ENCODE results near the gene FXYD7.
"Not testable (repeated sequence)": the region's sequence is repeated elsewhere in the genome, so short reads cannot be mapped to it uniquely, and the experiment has no call there.

Gene FXYD7

DNA sequence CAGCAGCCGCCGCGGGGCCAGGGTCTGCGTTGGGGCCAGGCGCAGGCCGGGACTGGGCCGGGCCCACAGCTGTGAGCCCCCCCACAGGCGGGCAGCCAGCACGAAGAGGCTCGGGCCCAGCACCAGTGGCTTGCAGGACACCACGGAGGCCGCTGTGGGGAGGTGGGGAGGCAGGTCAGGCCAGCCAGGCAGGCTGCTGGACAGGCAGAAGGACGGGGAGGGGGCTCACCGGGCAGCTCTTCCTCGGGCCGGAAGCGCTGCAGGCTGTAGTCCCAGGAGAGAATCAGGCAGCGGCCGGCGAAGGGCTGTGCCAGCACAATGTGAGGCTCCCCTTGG is 16.5 kb upstream of the FXYD7 start:
- no peak for DNase-seq (ENCODE audit: low read depth in 2 of 2)

DNA sequence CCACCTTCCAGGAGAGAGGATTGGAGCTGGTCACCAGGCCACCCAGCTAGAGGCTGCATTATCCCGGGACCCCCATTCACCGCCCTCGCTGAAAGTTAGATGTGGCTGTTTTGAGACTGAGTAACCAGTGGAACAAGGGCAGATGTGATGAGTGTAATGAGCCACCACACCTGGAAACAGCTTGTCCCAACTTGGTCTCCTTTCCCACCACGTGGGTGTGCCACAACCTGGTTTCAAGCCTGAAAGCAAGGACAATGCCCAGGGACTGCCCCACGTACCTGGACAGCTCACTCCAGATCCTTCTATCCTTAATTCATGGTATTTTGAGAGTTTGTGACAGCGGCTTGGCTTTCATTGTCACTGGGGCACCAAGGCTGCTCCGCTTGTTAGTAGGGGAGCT is 15.2 kb upstream of the FXYD7 start:
- no peak for DNase-seq (ENCODE audit: low read depth in 2 of 2)

DNA sequence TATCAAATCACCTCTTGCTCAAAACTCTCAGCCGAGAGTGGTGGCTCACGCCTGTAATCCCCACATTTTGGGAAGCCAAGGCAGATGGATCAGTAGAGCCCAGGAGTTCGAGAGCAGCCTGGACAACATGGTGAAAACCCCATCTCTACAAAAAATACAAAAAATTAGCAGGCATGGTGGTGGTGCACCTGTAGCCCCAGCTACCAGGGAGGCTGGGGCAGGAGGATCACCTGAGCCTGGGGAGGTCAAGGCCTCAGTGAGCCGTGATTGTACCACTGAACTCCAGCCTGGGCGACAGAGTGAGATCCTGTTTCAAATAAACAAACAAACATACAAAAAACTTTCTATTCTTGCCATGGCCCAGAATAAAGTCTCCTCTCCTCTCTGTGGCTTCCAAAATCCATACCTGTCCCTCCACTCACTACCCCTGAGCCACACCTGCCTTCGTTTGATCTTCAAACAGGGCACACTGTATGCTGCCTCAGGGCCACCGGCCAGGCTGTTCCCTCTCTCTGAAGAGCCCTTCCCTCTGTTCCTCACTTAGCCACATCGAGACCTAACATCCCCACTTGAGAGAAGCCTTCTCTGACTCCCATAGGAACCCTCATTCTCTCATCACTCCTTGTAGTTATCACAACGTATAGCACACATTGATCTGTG is 14.5 kb upstream of the FXYD7 start:
- DNase-seq (ENCODE audit: low read depth in 2 of 2), result no peak

DNA sequence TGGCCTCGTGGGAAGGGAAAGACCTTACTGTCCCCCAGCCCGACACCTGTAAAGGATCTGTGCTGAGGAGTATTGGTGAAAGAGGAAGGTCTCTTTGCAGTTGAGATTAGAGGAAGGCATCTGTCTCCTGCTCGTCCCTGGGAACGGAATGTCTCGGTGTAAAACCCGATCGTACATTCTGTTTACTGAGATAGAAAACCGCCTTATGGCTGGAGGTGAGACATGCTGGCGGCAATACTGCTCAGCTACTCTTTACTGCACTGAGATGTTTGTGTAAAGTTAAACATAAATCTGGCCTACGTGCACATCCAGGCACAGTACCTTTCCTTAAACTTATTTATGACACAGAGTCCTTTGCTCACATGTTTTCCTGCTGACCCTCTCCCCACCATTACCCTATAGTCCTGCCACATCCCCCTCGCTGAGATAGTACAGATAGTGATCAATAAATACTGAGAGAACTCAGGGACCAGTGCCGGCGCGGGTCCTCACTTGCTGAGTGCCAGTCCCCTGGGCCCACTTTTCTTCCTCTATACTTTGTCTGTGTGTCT is 13.3 kb upstream of the FXYD7 start:
- not testable (repeated sequence) for DNase-seq (ENCODE audit: low read depth in 2 of 2)

DNA sequence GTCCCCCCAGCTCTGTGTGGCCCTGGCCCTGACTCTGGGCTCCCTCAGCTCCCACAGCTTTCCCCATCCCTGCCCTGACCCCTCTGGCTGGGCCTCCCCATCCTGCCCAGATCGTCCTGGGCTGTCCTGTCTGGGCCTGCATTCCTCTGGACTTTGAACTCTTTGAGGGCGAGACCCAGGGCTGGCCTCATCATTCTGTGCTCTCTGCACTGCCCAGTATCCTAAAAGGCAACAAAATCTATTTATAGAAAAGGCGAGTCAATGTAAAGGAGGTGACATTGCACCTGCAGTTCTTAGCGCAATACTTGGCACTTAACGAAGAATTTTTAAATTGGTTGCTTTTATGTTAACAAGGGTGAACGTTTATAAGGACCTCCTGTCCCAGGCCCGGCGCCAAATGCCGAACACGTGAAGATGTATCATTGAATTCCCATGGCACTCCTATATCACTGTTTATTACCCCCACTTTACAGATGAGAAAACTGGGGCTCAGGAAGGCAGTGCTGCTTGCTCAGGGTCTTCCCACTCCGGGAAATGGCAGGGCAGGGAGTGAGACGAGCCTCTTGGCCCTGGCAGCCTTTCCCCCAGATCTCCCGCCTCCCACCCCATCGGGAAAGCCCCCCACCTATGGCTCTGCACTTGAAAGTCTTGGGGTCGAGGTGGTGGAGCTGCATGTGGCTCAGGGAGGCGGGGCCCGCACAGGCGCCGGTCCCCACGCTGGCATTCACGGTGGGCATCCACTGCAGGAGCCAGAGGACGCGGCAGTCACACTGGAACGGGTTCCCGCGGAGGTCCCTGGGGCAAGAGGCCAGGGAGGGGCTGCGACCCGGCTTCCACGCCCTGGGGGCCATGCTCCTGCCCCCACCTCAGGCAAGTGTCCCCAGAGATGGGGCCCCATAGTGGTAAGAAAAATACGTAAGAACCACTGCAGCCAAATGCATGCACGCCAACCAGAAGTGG is 12.0 kb upstream of the FXYD7 start:
- DNase-seq (ENCODE audit: low read depth in 2 of 2), result no peak

DNA sequence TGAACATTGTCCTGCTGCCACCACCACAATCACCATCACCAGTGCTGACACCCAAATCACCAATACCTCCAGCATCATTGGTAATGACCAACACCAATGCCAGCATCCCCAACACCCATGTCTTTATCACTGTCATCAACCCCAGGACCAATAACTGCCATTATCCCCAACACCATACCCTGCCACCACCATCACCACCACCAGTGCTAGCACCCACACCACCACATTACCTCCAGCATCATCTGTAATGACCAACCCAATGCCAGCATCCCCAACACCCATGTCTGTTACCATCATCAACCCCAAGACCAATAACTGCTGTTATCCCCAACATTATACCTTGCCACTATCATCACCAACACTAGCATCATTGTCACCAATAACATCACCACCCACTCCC is 10.8 kb upstream of the FXYD7 start:
- DNase-seq (ENCODE audit: low read depth in 2 of 2), result no peak

DNA sequence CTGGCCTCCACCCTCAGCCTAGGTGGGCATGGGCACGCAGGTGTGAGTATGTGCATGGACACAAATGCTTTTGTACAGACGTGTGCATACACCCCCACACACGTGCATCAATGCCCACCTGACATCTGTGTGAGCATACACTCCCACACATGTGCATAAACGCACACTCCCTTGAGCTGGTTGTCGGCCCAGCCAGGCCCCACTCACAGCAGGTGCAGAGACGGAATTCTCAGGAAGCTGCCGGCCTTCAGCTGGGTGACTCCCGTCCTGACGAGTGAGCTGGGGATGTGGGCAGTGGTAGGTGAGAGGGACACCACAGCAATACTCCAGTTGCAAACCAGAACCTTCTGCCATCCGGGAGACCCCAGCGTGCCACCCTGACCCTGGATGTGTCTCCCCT is 9.2 kb upstream of the FXYD7 start:
- DNase-seq (ENCODE audit: low read depth in 2 of 2), result no peak

DNA sequence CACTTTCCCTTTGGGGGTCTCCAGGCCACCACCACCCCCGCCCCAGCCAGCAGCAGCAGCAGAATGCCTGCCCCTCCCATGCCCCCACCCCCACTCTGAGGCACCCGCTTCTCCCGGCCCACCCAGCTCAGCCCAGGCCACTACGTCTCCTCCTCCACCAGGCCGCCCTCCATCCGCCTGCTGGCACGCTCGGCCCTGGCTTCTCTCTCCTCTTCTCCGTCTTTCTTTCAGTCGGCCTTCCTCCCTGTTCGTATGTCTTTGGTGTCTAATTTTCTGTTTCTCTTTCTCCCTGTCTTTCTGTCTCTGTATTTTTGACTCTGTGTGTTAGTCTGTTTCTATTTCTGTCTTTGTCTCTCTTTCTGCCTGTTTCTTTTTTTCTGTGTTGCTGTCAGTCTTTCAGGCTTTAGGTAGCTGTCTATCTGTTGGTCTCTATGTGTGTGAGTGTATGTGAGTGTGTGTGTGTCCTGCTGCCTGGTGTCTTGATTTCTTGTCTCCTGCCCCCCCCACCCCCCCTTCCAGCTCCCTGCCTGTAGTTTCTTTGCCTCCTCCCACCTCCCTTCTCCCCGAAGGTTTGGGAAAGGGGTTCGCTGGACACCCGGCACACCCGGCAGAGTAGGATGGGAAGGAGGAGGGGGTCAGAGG is 8.3 kb upstream of the FXYD7 start, which contains the start of gene LGI4:
Gene LGI4 (minus strand): TSS at position 459 of the 642 bp plus-strand sequence. CDS start 379 bp downstream, at position 80.
- no peak for DNase-seq (ENCODE audit: low read depth in 2 of 2)

DNA sequence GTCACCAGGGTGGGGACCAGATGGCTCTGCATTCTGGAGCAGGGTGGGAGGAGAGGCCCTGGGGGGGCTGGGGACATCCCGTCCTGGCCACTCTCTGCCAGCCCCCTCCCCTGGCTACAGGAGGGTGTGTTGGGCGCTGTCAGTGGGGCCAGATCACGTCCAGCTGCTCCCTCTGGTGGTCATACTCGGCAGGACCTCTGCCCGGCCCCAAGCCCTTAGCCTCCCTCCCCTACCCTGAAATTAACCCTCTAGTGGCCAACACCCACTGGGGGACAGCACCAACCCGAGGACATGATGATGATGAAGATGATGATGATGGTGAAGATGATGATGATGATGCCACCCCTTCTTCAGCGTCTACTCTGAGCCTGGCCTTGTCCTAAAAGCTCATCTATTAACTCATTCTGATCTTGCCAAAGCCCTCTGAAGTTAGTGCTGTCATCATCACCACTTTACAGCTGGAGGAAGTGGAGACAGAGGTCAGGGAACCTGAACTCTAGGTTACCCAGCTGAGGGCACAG is 7.6 kb upstream of the FXYD7 start:
- peak in 1 of 2 donors; percentile 55 for DNase-seq (ENCODE audit: low read depth in 2 of 2)

DNA sequence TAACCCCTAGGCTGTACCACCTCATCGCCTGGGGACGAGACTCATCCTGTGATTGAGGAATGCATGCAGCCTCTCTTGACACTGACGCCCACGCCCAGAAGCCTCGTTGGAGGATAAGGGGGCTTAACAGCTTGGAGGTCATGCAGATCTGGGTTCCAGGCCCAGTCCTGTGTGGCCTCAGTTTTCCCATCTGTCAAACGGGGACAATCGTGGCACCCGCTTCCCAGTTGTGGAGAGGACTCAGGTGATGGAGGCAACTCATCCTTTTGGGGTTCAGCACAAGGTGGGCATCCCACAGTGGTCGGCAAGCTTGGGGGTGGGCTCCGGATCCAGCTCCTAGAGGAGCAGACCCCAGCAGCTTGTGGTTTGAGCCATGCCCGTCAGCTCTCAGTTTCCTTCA is 6.8 kb upstream of the FXYD7 start:
- DNase-seq (ENCODE audit: low read depth in 2 of 2), result no peak

DNA sequence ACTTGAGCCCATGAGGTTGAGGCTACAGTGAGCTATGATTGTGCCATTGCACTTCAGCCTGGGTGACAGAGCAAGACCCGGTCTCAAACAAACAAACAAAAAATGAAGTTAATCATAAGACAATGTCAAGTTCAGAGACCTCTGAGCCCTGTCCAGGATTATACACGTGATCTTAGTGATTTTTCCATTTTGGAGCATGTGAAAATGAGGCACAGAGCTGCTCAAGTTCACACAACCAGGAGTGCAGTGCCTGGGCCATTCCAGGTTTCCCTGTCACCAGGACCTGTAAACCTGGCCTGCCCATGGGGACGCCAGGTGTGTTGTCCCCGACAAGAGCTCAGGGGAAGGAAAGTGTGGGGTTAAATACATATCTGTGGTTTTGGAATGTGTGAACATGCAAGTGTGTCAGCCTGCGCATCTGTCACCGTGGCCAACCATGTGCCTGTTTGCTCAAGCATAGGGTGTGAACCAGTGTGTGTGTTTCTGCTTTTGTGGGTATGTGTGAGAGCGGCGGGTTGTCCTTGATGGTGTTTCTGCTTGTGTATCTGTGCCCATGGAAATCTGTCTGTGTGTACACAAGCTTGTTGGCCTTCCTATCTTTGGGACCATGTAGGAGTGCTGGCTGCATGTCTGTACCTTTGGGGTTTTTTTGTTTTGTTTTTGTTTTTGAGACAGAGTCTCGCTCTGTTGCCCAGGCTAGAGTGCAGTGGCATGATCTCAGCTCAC is 5.9 kb upstream of the FXYD7 start:
- DNase-seq (ENCODE audit: low read depth in 2 of 2), result no peak

DNA sequence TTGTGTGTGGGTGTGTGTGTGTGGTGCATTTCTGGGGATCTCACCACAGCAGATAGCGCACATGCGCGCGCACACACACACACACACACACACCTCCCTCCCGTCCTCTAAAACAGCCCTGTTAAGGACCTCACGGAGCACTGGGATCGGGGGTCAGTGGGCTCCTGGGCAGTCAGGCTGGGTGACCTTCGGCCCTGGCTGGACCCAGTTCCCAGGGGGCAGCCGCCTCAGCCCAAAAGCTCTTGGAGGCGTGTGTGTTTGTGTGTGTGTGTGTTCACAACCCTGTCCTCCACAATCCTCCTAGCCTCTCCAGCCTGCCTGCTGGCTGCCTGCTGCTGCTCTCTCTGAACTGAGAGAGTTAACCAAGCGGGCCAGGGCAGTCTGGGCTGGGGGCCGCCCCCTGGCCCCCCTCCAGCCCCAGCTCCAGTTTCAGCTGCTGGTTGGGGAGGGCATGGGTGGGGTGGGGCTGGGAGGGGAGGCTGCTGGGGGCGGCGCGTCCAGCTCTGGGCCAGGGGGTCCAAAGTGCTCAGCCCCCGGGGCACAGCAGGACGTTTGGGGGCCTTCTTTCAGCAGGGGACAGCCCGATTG is 4.7 kb upstream of the FXYD7 start, which contains the start of gene FXYD1:
Gene FXYD1 (plus strand): TSS at position 520 of the 588 bp plus-strand sequence. CDS start 1,256 bp downstream, outside the sequence.
- DNase-seq (ENCODE audit: low read depth in 2 of 2), result no peak

DNA sequence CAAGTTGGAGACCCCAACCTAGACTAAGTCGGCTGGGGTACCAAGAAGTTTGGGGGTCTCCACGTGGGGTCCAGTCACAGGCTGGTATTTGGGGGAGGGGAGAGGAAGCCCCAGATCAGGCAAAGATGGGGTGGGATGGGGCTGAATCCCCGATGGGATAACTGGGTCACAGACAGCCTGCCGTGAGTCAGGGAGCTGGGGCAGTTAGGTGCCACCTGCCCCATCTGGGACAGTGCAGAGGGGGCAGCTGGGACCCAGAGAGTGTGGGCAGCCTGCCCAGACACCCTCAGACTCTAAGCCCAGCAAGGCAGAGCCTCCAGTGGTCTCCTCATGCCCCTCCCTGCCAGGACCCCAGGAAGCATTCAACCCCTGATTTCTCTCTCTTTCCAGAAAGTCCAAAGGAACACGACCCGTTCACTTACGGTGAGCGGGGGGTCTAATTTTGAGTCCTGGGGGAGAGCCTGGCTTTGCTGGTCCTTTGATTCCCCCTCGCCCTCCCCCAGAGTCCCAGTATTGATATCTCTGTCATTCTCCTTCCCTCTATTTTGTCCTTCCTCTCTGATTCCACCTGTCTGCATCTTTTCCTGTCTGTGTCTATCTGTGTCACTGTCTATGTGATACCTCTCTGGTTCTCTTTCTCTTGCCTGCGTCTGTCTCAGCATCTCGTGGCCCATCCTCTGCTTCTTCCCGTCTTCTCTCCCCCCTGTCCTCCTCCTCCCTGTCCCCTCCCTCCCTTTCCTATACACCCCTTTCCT is 2.7 kb upstream of the FXYD7 start:
- DNase-seq (ENCODE audit: low read depth in 2 of 2), result no peak

DNA sequence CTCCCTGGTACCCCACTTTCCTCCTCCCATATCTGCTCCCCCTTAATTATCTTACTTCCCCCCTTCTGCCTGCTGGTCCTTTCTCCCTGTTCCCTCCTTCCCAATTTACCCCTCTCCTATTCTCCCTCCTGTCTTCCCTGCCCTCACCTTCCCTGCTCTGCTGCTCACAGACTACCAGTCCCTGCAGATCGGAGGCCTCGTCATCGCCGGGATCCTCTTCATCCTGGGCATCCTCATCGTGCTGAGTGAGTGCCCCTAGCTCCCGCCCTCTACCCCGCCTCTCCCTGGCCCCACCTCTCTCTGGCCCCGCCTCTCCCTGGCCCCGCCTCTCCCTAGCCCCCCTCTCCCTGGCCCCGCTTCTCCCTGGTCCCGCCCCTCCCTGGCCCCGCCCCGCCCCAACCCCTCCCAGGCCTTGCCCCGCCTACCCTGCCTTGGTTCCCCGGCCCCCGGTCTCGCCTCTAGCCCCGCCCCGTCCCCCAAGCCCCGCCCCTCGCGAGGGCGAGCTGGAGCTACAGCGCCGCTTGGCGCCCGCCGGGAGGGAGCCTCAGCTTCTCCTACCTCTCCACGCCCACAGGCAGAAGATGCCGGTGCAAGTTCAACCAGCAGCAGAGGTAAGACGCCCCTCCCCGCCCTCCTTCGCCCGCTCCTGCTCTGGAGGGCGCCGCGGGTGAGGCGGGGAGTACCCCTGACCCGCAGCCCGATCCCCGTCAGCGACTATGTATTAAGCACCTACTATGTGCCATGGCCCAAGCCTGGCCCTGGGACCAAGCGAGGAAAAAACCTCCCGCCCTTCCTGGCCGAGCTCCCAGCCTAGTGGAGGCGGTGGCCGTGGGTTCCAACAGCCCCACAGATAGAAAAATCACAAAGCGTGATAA is 1.9 kb upstream of the FXYD7 start:
- DNase-seq (ENCODE audit: low read depth in 2 of 2), result peak; percentile 96 to 99

DNA sequence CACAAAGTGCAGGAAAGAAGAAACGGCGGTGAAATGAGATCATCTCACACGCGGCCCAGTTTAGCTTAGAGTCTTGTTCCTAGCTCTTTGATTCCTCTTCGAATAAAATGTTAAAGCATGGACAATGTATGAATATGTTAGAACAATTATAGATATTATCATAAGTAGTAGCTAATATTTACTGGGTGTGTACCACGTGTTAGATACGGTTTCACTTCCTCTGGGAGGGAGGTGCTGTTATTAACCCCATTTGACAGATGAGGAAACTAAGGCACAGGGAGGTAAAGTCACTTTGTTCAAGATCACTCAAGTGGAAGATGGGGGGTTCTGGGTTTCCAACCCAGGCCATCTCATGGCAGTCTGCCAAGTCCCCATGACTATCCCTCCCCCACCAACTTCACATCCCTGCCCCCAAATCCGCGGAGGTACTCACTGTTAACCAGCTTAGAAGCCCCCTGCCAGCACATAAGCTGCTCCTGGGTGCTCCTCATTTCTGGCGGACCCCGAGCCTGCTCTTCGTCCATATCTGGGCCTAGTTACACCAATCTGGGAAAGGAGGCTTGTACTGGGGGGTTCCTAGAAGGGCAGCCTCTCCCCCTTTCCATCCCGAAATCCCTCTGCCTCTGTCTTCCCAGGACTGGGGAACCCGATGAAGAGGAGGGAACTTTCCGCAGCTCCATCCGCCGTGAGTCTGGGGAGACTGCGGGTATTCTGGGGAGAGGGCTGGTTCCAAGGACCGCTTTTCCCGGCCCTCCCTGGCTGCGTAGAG is 1.0 kb upstream of the FXYD7 start:
- no peak for DNase-seq (ENCODE audit: low read depth in 2 of 2)

DNA sequence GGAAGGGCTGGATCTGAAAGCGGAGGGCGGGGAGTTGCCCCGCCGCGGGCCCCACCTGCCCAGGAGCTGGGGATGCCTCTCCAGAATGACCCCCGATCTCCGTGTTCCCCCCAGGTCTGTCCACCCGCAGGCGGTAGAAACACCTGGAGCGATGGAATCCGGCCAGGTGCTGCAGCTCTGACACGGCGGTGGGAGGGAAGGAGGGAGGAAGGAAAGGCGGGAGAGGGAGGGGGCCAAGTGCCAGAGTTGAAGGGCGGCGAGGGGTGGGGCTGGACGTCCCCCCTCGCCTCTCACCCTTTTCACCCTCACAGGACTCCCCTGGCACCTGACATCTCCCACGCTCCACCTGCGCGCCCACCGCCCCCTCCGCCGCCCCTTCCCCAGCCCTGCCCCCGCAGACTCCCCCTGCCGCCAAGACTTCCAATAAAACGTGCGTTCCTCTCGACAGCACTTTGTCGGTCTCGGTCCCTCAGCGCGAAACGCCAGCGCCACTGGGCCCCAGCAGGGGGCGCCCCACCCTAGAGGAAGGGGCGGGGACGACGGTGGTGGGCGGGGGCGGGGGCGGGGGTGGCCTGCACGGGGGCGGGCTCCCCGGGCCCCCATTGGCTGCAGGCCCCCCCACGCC is 337 bp upstream of the FXYD7 start:
- DNase-seq (ENCODE audit: low read depth in 2 of 2), result peak; percentile 52

DNA sequence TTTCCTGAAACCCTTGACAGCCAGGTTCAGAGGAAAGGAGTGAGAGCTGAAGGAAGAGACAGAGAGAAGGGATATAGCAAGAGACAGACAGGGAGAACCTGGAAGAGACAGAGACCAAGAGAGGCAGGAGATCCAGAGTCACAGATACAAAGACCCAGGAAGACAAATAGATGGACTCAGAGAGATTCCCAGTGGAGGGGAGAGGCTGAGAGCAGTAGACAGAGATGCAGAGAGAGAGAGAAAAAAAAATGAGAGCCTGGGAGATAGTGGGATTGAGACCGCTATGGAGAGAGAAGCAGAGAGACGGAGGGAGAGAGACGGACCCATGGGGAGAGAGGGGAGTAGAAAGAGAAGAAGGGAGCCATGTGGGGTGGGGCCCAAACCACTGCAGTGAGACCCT is 763 bp downstream of the FXYD7 start:
- DNase-seq (ENCODE audit: low read depth in 2 of 2), result no peak

DNA sequence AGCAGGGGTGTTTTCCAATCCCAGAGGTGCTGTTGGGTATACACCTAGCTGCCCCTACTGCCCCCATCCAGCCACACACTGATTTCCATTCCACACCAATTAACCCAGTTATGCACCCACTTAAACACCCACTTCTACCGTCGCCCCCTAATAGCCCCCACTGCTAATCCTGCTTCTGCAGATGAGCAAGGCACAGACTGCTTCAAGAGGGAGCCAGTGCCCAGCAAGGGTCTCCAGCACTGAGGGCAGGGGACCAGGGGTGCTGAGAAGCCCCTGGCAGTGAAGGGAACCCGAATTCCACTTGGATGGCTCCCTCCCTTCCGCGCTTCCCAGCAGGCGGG is 1.2 kb downstream of the FXYD7 start:
- no peak for DNase-seq (ENCODE audit: low read depth in 2 of 2)

Data from stimulated activated CD4-positive, alpha-beta T cell treated with anti-CD3 and anti-CD28 coated beads, Interleukin-1b, Interleukin-23, amount 100 ng/mL, for 1 hour (primary cell).